Activated naive CD4-positive, alpha-beta T cell treated with anti-CD3 and anti-CD28 coated beads, Interleukin-2, amount 50 U/mL, for 24 hours (primary cell): ENCODE results near the gene HLA-DPB1.

Experiments used
- H3K27ac Mint-ChIP-seq: one replicate; pipeline ENCODE4 v1.8.0; 2021; ENCODE audit warnings: mild to moderate bottlenecking, mixed read lengths
- H3K27me3 Mint-ChIP-seq: one replicate; pipeline ENCODE4 v1.8.0; 2021; ENCODE audit warnings: mixed read lengths
- H3K36me3 Mint-ChIP-seq: one replicate; pipeline ENCODE4 v1.8.0; 2021; ENCODE audit warnings: mixed read lengths
- H3K4me1 Mint-ChIP-seq: one replicate; pipeline ENCODE4 v1.8.0; 2021; ENCODE audit warnings: mixed read lengths
- H3K4me3 Mint-ChIP-seq: one replicate; pipeline ENCODE4 v1.8.0; 2021; ENCODE audit warnings: mild to moderate bottlenecking, mixed read lengths
- H3K9me3 Mint-ChIP-seq: one replicate; pipeline ENCODE4 v1.8.0; 2021; ENCODE audit warnings: mixed read lengths

Gene HLA-DPB1

DNA sequence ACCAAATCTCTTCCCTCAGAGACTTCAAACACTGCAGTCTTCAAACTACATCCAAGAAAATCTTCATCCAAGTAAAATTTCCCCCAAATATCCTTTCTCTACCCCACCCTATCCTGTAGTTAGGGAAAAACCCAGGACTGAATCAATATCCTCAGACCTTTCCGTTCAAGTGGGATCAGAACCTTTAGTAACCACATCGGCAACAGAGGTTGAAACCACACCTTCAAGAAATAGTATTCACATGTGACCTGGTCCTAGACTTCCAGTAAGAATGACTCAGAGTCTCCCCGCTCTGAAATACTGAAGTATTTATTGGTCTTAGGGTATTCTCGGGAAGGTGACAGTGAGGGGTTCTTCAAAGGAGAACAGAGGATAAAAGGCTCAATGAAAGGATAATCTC, 11.1 kb upstream of the HLA-DPB1 start:
- Mint-ChIP-seq H3K9me3 (no peaks in the 10 kb centered on the region), H3K4me3 (no peak overlapping the region), H3K27me3 (peaks cover 1% of the 10 kb centered on the region), H3K4me1 (no peaks in the 10 kb centered on the region), H3K27ac (no peak overlapping the region), H3K36me3 (peaks cover 7% of the 10 kb centered on the region)

DNA sequence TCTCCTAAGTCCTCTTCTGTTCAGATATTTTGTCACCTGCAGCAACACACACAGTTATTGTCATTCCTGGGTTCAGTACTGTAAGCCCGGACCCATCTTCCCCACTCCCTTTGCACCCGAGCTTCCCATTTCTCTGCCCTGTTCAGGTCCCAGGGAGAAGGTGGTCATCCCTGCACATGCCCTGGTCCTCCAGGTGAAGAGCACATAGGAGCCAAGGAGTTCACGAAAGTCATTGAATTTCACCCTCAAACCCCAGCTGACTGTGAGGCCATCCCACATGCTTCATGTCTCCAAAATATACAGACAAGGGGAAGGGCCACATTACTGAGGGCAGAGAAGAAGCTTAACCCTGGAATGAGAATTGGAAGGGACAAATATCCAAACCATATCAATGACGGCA, 10.5 kb upstream of the HLA-DPB1 start:
- peaks cover 7% of the 10 kb centered on the region for H3K36me3 Mint-ChIP-seq
- peaks cover 1% of the 10 kb centered on the region for H3K27me3 Mint-ChIP-seq
- no peaks in the 10 kb centered on the region for H3K9me3 Mint-ChIP-seq
- H3K4me1 Mint-ChIP-seq: no peaks in the 10 kb centered on the region
- no peak overlapping the region for H3K27ac Mint-ChIP-seq
- H3K4me3 Mint-ChIP-seq: no peak overlapping the region

DNA sequence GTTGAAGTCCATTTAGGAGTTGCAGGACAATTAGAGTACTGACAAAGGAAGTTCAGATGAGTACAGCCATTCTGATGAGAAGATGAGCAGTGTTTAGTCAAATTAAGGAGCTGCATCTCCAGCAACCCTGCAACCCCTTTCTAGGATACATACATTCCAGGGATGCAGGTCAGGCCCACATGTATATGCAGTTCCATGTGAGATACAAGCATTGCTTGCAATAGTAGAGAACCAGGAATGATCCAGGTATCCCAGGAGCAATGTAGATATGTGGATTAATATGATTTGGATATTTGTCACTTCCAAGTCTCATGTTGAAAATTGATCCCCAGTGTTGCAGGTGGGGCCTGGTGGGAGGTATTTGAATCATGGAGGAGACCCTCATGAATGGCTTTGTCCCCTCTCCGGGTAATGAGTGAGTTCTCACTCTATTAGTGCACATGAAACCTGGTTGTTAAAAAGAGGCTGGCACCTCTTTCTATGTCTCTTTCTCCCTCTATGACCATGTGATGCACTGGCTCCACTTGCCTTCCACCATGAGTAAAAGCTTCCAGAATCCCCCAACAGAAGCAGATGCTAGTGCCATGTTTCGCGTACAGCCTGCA, 8.8 kb upstream of the HLA-DPB1 start:
- H3K4me1 Mint-ChIP-seq: peaks cover 4% of the 10 kb centered on the region
- no peak overlapping the region for H3K4me3 Mint-ChIP-seq
- peaks cover 7% of the 10 kb centered on the region for H3K36me3 Mint-ChIP-seq
- no peak overlapping the region for H3K27ac Mint-ChIP-seq
- H3K27me3 Mint-ChIP-seq: peaks cover 1% of the 10 kb centered on the region
- no peaks in the 10 kb centered on the region for H3K9me3 Mint-ChIP-seq

DNA sequence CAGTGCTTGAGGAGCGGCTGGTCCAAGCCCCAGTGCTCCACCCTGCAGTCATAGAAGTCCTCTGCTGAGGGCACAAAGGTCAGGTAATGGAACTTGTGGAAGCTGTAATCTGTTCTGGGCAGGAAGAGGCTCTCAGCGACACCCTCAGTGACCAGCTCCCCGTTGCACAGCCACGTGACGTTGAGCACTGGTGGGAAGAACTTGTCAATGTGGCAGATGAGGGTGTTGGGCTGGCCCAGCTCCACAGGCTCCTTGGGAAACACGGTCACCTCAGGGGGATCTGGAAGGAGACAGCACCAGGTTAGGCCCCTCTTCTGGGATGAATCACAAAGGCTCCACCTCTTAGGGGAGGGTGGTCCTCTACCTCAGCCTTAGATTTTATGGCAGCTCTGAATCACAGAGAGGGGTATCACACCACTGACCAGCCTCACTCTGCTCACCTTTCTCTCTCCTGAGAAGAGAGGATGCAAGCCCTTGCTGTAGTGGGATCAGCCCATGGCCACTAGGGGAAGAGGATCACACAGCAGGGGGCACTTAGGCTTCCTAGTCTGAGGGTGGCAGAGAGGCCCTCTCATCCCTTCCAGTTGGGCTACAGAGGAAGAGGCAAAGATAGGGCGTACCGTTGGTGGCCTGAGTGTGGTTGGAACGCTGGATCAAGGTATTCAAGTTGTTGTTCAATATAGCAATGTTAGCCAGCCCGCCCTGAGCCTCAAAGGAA, 6.6 kb upstream of the HLA-DPB1 start:
- peaks cover 12% of the 10 kb centered on the region for H3K4me1 Mint-ChIP-seq
- no peak overlapping the region for H3K4me3 Mint-ChIP-seq
- H3K27ac Mint-ChIP-seq: no peak overlapping the region
- H3K9me3 Mint-ChIP-seq: no peaks in the 10 kb centered on the region
- no peaks in the 10 kb centered on the region for H3K27me3 Mint-ChIP-seq
- peaks cover 7% of the 10 kb centered on the region for H3K36me3 Mint-ChIP-seq

DNA sequence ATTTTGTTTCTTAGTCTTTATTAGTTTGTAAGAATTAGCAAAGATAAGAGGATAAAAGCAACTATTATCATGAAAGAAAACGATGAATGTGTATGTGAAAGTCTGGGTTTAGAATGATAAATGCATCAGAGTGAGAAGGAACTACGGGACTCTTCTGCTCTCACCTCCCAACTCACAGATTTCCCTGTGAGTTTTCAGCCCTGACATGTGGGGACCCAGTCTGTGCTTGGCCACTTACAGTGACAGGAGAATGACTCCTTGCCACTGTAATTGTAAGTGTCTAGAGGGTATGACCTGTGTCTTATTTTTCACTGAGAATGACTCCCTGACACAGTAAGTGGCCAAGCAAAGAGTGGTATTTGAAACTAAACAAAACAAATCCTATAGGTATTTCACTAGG, 4.9 kb upstream of the HLA-DPB1 start:
- Mint-ChIP-seq H3K27ac (no peak overlapping the region), H3K9me3 (no peaks in the 10 kb centered on the region), H3K36me3 (peaks cover 7% of the 10 kb centered on the region), H3K4me1 (peaks cover 21% of the 10 kb centered on the region), H3K27me3 (no peaks in the 10 kb centered on the region), H3K4me3 (no peak overlapping the region)

DNA sequence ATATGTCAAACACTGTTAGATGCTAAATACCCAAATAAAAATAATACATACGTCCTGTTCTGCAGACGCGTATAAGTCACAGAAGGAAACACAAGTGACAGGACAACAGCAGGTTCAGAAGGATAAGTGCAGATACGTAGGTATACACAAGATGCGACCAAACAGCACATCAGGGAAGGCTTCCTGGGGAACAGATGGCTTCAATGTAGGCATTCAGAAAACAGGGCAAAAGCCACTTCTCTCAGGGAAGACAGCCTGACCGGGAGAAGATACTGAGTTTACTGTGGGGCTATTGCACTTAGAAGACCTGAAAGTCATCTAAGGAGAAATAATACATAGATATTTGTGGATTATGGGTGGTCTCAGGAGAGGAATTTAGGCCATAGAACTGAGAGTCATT, 4.2 kb upstream of the HLA-DPB1 start:
- Mint-ChIP-seq H3K36me3 (peaks cover 7% of the 10 kb centered on the region), H3K27ac (no peak overlapping the region), H3K9me3 (no peaks in the 10 kb centered on the region), H3K4me3 (no peak overlapping the region), H3K27me3 (no peaks in the 10 kb centered on the region), H3K4me1 (peaks cover 28% of the 10 kb centered on the region)

DNA sequence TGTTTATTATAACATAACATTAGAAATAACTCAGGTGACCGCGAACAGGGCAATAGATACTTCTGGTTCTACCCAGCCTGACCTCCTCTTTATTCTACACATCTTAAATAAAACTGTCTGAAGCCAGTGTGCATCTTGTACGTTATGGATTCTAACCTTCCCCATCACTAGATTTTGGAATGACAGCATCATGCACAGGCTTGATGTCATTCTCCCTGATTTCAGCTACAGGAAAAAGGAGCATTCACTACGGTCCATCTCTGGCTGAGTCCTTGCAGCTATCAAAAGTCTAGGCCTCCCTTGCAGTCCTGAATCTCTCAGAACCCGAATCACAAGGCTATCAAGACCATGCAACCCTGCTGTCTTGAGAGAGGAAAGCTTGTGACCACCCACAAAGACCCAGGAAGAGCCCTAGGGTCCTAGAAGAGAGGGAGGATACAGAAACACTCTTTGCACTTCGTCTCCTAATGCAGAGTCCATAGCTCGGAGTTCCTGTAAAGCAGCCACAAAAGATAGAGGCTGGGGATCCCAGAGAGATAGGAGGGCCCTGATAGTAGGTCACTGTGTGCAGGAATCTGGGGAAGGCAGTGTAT, 3.2 kb upstream of the HLA-DPB1 start:
- H3K36me3 Mint-ChIP-seq: peaks cover 3% of the 10 kb centered on the region

DNA sequence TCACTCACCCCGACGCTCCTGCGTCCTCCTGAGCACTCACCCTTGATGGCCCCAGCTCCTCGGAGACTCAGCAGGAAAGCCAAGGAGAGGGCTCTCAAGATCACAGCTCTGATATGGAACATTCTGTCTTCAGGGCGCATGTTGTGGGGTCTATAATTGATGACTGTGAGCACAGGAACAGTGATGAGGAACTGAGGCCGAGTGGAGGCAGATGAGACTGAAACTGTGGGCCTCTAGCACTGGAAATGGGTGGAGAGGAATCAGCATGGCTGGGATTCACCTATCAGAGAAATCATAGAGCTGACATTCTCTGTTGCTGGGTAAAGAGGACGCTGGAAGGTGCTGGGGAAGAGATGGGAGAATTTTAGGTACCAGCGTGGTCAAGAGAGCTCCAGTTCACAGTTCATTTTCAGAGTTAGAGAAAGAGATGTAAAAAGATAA, 2.3 kb upstream of the HLA-DPB1 start, which contains the start of gene HLA-DPA1:
Gene HLA-DPA1 (minus strand): TSS at position 219 of the 441 bp plus-strand sequence.
- peak within 1 kb of the TSS; percentile 13 for H3K27ac Mint-ChIP-seq
- peaks cover 39% of the 10 kb centered on the region for H3K4me1 Mint-ChIP-seq
- no peaks in the 10 kb centered on the region for H3K27me3 Mint-ChIP-seq
- peaks cover 3% of the 10 kb centered on the region for H3K36me3 Mint-ChIP-seq
- H3K4me3 Mint-ChIP-seq: peak within 1 kb of the TSS; percentile 72
- no peaks in the 10 kb centered on the region for H3K9me3 Mint-ChIP-seq

More for the DNA sequence above, 3.2 kb upstream of the HLA-DPB1 start:
- Mint-ChIP-seq H3K4me3 (no peak overlapping the region), H3K27me3 (no peaks in the 10 kb centered on the region), H3K4me1 (peaks cover 34% of the 10 kb centered on the region), H3K27ac (no peak overlapping the region), H3K9me3 (no peaks in the 10 kb centered on the region)

GRCh38 chr6:33075208-33075567, 602 bp upstream of the HLA-DPB1 start:
- no peak overlapping the region for H3K4me3 Mint-ChIP-seq
- H3K27me3 Mint-ChIP-seq: no peaks in the 10 kb centered on the region
- H3K9me3 Mint-ChIP-seq: no peaks in the 10 kb centered on the region
- H3K36me3 Mint-ChIP-seq: no peaks in the 10 kb centered on the region
- H3K27ac Mint-ChIP-seq: no peak overlapping the region
- H3K4me1 Mint-ChIP-seq: peaks cover 39% of the 10 kb centered on the region

DNA sequence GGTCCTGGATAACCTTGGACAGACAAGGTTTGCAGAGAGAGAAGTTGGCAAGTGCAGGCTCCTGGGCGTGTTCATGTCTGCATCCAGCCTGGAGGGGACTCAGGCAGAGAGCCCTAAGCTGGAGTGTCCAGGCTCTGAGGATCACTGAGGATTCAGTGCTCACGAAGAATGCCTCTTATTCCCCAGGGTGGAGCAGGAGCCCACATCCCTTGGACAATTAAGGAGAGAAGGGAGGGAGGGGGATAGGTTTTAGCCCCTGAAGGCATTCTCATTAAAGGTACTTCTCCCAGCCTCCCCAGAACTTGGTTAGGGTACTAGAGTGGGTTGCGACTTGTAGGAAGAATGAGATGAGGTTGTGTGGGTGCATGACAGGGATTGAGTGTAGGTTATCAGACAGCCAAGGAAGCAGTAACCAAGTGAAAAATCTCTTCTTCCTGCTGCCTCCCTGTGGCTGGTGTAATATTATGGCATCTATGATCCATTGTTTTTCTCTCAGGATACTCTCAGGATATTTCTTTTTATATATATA, 680 bp downstream of the HLA-DPB1 start:
- H3K4me1 Mint-ChIP-seq: peaks cover 45% of the 10 kb centered on the region
- peak overlapping the region; percentile 76 for H3K4me3 Mint-ChIP-seq
- H3K27ac Mint-ChIP-seq: no peak overlapping the region
- H3K36me3 Mint-ChIP-seq: no peaks in the 10 kb centered on the region
- H3K27me3 Mint-ChIP-seq: peaks cover 3% of the 10 kb centered on the region
- H3K9me3 Mint-ChIP-seq: no peaks in the 10 kb centered on the region

GRCh38 chr6:33077908-33078307, 2.1 kb downstream of the HLA-DPB1 start:
- Mint-ChIP-seq H3K27me3 (peaks cover 3% of the 10 kb centered on the region), H3K27ac (no peak overlapping the region), H3K4me3 (no peak overlapping the region), H3K9me3 (no peaks in the 10 kb centered on the region), H3K4me1 (peaks cover 46% of the 10 kb centered on the region), H3K36me3 (no peaks in the 10 kb centered on the region)

GRCh38 chr6:33078442-33078841, 2.7 kb downstream of the HLA-DPB1 start:
- peaks cover 43% of the 10 kb centered on the region for H3K4me1 Mint-ChIP-seq
- no peak overlapping the region for H3K27ac Mint-ChIP-seq

DNA sequence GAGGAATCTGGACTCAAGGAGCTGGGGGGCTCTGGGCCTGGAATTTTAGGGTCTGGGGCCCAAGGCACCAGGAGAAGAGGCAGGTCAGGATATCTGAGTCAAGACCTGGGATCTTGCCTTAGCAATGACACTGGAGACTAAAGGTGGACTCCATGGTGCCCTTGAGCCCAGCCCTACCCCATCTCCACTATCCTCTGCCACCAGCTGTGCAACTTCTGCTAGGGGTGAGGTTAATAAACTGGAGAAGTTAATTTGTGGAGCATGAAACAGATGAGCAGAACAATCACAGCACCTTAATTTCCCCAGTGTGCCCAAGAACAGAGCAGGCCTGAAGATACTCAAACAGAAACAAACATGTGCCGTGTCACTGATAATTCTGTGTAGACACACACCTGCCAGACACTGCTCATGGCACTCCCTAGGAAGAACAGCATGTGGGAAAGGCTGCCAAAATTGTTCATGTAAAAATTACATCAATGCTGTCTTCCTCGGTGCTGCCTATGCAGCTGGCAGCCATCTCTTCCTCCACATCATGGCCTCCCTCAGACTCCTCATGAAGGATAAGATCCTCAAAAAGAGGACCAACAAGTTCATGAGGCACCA, 3.2 kb downstream of the HLA-DPB1 start:
- peaks cover 39% of the 10 kb centered on the region for H3K4me1 Mint-ChIP-seq
- no peak overlapping the region for H3K4me3 Mint-ChIP-seq
- H3K9me3 Mint-ChIP-seq: no peaks in the 10 kb centered on the region
- no peaks in the 10 kb centered on the region for H3K36me3 Mint-ChIP-seq
- no peak overlapping the region for H3K27ac Mint-ChIP-seq
- H3K27me3 Mint-ChIP-seq: peaks cover 3% of the 10 kb centered on the region

More at GRCh38 chr6:33078442-33078841, 2.7 kb downstream of the HLA-DPB1 start:
- no peaks in the 10 kb centered on the region for H3K36me3 Mint-ChIP-seq
- no peak overlapping the region for H3K4me3 Mint-ChIP-seq
- H3K9me3 Mint-ChIP-seq: no peaks in the 10 kb centered on the region
- peaks cover 3% of the 10 kb centered on the region for H3K27me3 Mint-ChIP-seq

DNA sequence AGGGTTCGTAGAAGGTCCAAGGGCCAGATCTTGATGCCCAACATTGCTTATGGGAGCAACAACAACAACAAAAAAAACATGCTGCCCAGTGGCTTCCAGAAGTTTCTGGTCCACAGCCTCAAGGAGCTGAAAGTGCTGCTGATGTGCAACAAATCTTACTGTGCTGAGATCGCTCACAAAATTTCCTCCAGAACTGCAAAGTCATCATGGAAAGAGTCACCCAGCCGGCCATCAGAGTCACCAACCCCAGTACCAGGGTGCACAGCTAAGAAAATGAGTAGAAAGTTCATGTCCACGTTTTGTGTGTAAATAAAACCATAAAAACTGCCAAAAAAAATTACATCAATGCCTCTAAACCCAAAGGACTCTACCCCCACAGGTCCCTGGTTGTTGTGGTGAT, 3.8 kb downstream of the HLA-DPB1 start:
- H3K4me3 Mint-ChIP-seq: no peak overlapping the region
- H3K4me1 Mint-ChIP-seq: peaks cover 39% of the 10 kb centered on the region
- no peaks in the 10 kb centered on the region for H3K9me3 Mint-ChIP-seq
- no peaks in the 10 kb centered on the region for H3K36me3 Mint-ChIP-seq
- peaks cover 3% of the 10 kb centered on the region for H3K27me3 Mint-ChIP-seq
- no peak overlapping the region for H3K27ac Mint-ChIP-seq

DNA sequence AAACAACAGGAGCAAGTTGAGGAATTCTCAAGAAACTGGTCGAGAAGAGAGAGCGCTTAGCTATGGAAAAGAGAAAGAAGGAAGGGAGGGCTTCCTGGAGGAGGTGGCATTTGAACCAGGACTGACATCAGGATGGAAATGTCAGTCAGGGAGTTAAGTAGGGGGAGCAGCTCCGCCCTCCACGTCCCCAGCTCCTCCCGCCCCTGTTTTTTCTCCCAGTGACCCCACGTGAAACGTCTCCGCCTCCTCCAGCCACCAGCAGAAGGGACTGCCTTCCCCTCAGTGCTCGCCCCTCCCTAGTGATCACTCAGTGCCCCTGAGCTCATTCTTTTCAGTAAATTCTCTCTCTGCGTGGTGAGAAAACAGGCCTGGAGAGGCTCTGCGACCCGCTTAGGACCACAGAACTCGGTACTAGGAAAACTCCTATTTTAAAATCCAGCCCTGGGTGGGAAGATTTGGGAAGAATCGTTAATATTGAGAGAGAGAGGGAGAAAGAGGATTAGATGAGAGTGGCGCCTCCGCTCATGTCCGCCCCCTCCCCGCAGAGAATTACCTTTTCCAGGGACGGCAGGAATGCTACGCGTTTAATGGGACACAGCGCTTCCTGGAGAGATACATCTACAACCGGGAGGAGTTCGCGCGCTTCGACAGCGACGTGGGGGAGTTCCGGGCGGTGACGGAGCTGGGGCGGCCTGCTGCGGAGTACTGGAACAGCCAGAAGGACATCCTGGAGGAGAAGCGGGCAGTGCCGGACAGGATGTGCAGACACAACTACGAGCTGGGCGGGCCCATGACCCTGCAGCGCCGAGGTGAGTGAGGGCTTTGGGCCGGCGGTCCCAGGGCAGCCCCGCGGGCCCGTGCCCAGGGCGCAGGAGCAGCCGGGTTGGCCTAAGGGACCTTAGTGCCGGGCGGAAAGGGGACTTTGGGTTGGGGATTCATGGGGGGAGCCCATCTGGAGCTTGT, 4.6 kb downstream of the HLA-DPB1 start:
- Mint-ChIP-seq H3K36me3 (no peaks in the 10 kb centered on the region), H3K4me1 (peaks cover 35% of the 10 kb centered on the region), H3K4me3 (peak overlapping the region; percentile 41), H3K27me3 (peaks cover 3% of the 10 kb centered on the region), H3K27ac (no peak overlapping the region), H3K9me3 (no peaks in the 10 kb centered on the region)
